ENCODE data around the gene CHN2.

CHN2 gene

GRCh38 chr7:29161231-29161630 is 33.3 kb upstream of the CHN2 start:
- H3K4me1 ChIP-seq (ENCODE audit: control insufficient read depth, insufficient read depth, low read length), result peaks cover 5% of the 10 kb centered on the region
- H3K4me3 ChIP-seq (ENCODE audit: low read depth, low read length), result no peak overlapping the region
- no peaks in the 10 kb centered on the region for H3K36me3 ChIP-seq (ENCODE audit: control insufficient read depth, insufficient read depth, low read length)
- H3K9ac ChIP-seq (ENCODE audit: low read depth, low read length), result no peak overlapping the region
- no peaks in the 10 kb centered on the region for H3K27me3 ChIP-seq (ENCODE audit: control insufficient read depth, insufficient read depth, low read length)
- no peaks in the 10 kb centered on the region for H3K9me3 ChIP-seq (ENCODE audit: control insufficient read depth, insufficient read depth, low read length)

DNA sequence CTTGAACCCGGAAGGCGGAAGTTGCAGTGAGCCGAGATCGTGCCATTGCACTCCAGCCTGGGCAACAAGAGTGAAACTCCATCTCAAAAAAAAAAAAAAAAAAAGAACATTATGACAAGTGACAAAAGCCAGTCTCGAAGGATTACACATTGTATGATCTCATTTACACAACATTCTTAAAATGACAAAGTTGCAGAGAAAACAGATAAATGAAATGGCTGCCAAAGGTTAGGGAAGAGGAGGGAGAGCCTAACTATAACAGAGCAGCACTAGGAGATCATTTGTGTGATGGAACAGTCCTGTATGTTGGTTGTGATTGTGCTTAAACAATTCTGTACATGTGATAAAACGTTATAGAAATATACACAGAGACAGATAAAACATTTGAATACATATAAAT is 32.0 kb upstream of the CHN2 start:
- Histone ChIP-seq H3K9me3 (ENCODE audit: control insufficient read depth, insufficient read depth, low read length) (no peaks in the 10 kb centered on the region), H3K4me1 (ENCODE audit: control insufficient read depth, insufficient read depth, low read length) (no peaks in the 10 kb centered on the region), H3K27me3 (ENCODE audit: control insufficient read depth, insufficient read depth, low read length) (no peaks in the 10 kb centered on the region), H3K36me3 (ENCODE audit: control insufficient read depth, insufficient read depth, low read length) (no peaks in the 10 kb centered on the region), H3K9ac (ENCODE audit: low read depth, low read length) (no peak overlapping the region), H3K4me3 (ENCODE audit: low read depth, low read length) (no peak overlapping the region)

GRCh38 chr7:29163854-29164253 is 30.7 kb upstream of the CHN2 start:
- H3K4me3 ChIP-seq (ENCODE audit: low read depth, low read length), result no peak overlapping the region
- H3K9ac ChIP-seq (ENCODE audit: low read depth, low read length), result no peak overlapping the region
- no peaks in the 10 kb centered on the region for H3K4me1 ChIP-seq (ENCODE audit: control insufficient read depth, insufficient read depth, low read length)
- no peaks in the 10 kb centered on the region for H3K27me3 ChIP-seq (ENCODE audit: control insufficient read depth, insufficient read depth, low read length)
- no peaks in the 10 kb centered on the region for H3K36me3 ChIP-seq (ENCODE audit: control insufficient read depth, insufficient read depth, low read length)
- no peaks in the 10 kb centered on the region for H3K9me3 ChIP-seq (ENCODE audit: control insufficient read depth, insufficient read depth, low read length)

DNA sequence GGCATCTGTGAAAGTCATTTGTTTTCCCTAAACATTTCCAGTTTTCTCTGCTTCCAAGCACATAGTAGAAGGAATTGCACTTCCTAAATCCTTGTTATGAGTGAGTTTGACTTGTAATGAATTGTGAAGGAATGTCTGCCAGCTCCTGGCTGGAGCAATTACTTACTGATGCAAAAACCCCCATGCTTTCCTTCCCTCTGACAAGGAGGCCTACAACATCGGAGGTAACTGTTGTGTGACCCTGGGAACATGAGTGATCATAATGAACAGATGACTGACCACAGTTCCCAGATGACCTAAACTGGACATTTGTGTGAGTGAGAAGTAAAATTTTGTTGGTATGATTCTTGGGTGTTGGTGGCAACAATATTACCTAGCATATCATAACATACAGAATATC is 26.9 kb upstream of the CHN2 start:
- no peaks in the 10 kb centered on the region for H3K4me1 ChIP-seq (ENCODE audit: control insufficient read depth, insufficient read depth, low read length)
- H3K36me3 ChIP-seq (ENCODE audit: control insufficient read depth, insufficient read depth, low read length), result no peaks in the 10 kb centered on the region
- H3K9me3 ChIP-seq (ENCODE audit: control insufficient read depth, insufficient read depth, low read length), result no peaks in the 10 kb centered on the region
- no peaks in the 10 kb centered on the region for H3K27me3 ChIP-seq (ENCODE audit: control insufficient read depth, insufficient read depth, low read length)
- no peak overlapping the region for H3K4me3 ChIP-seq (ENCODE audit: low read depth, low read length)
- no peak overlapping the region for H3K9ac ChIP-seq (ENCODE audit: low read depth, low read length)

GRCh38 chr7:29170781-29171180 is 23.8 kb upstream of the CHN2 start:
- H3K9me3 ChIP-seq (ENCODE audit: control insufficient read depth, insufficient read depth, low read length), result no peaks in the 10 kb centered on the region
- no peak overlapping the region for H3K9ac ChIP-seq (ENCODE audit: low read depth, low read length)
- H3K4me3 ChIP-seq (ENCODE audit: low read depth, low read length), result no peak overlapping the region
- no peaks in the 10 kb centered on the region for H3K27me3 ChIP-seq (ENCODE audit: control insufficient read depth, insufficient read depth, low read length)
- H3K36me3 ChIP-seq (ENCODE audit: control insufficient read depth, insufficient read depth, low read length), result no peaks in the 10 kb centered on the region
- H3K4me1 ChIP-seq (ENCODE audit: control insufficient read depth, insufficient read depth, low read length), result no peaks in the 10 kb centered on the region

DNA sequence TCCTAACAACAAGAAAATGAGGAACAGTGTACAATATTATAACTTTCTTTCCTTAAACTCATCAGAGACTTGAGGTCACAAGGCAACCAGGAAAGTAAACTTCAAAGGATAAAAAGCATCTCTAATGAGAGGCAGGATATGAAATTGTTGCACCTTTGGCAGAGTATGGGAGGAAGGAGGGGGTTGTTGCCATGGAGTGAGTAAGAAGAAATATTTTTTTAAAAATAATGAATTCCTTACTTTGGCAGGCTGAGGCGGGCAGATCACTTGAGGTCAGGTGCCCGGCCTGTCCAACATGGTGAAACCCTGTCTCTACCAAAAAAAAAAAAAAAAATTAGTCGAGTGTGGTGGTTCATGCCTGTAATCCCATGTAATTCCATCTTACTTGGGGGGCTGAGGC is 21.1 kb upstream of the CHN2 start:
- Histone ChIP-seq H3K9ac (ENCODE audit: low read depth, low read length) (no peak overlapping the region), H3K4me3 (ENCODE audit: low read depth, low read length) (no peak overlapping the region), H3K4me1 (ENCODE audit: control insufficient read depth, insufficient read depth, low read length) (no peaks in the 10 kb centered on the region), H3K27me3 (ENCODE audit: control insufficient read depth, insufficient read depth, low read length) (no peaks in the 10 kb centered on the region), H3K9me3 (ENCODE audit: control insufficient read depth, insufficient read depth, low read length) (no peaks in the 10 kb centered on the region), H3K36me3 (ENCODE audit: control insufficient read depth, insufficient read depth, low read length) (no peaks in the 10 kb centered on the region)

GRCh38 chr7:29177963-29178600 is 16.5 kb upstream of the CHN2 start:
- no peaks in the 10 kb centered on the region for H3K4me1 ChIP-seq (ENCODE audit: control insufficient read depth, insufficient read depth, low read length)
- no peak overlapping the region for H3K4me3 ChIP-seq (ENCODE audit: low read depth, low read length)
- H3K9ac ChIP-seq (ENCODE audit: low read depth, low read length), result no peak overlapping the region
- no peaks in the 10 kb centered on the region for H3K36me3 ChIP-seq (ENCODE audit: control insufficient read depth, insufficient read depth, low read length)
- H3K27me3 ChIP-seq (ENCODE audit: control insufficient read depth, insufficient read depth, low read length), result no peaks in the 10 kb centered on the region
- no peaks in the 10 kb centered on the region for H3K9me3 ChIP-seq (ENCODE audit: control insufficient read depth, insufficient read depth, low read length)

DNA sequence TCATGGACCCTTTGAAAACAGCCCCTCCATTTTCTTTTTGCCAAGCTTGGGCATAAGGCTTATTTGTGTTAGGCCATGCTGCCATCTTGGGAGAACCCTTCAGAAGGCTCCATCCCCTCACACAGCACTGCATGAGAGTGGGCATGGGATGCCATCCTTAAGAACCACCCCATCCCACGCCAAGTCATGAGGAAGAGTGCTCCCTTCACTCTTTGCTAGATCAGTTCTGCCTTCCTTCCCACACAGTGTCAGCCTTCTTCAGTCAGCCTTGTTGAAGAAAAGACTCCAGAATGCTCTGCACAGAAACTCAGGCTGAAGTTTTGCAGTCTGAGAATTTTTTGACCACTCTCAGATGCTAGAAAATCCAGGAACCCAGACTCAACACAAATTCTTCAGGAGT is 15.5 kb upstream of the CHN2 start:
- H3K4me3 ChIP-seq (ENCODE audit: low read depth, low read length), result no peak overlapping the region
- no peaks in the 10 kb centered on the region for H3K36me3 ChIP-seq (ENCODE audit: control insufficient read depth, insufficient read depth, low read length)
- H3K9me3 ChIP-seq (ENCODE audit: control insufficient read depth, insufficient read depth, low read length), result no peaks in the 10 kb centered on the region
- H3K9ac ChIP-seq (ENCODE audit: low read depth, low read length), result no peak overlapping the region
- no peaks in the 10 kb centered on the region for H3K27me3 ChIP-seq (ENCODE audit: control insufficient read depth, insufficient read depth, low read length)
- H3K4me1 ChIP-seq (ENCODE audit: control insufficient read depth, insufficient read depth, low read length), result no peaks in the 10 kb centered on the region

GRCh38 chr7:29184599-29184998 is 10.0 kb upstream of the CHN2 start:
- Histone ChIP-seq H3K36me3 (ENCODE audit: control insufficient read depth, insufficient read depth, low read length) (no peaks in the 10 kb centered on the region), H3K9ac (ENCODE audit: low read depth, low read length) (no peak overlapping the region), H3K4me3 (ENCODE audit: low read depth, low read length) (no peak overlapping the region), H3K4me1 (ENCODE audit: control insufficient read depth, insufficient read depth, low read length) (peaks cover 3% of the 10 kb centered on the region), H3K27me3 (ENCODE audit: control insufficient read depth, insufficient read depth, low read length) (no peaks in the 10 kb centered on the region), H3K9me3 (ENCODE audit: control insufficient read depth, insufficient read depth, low read length) (no peaks in the 10 kb centered on the region)

DNA sequence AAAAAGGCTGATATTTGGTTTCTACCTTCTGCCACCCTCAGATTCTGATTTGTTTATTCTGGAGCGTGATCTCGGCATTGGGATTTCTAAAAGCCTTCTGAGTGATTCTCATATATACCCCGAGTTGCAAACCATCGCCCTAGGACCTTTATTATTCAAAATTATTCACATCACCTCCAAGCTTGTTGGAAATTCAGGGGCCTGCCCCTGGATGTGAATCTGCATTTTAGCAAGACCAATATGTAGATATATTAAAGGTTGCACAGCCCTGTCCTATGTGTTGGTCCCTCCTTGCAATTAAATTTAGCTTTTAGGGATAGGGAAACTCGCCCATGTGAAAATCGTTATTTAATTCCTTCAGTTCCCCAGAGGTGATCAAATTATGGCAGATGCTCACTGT is 9.0 kb upstream of the CHN2 start:
- H3K27me3 ChIP-seq (ENCODE audit: control insufficient read depth, insufficient read depth, low read length), result peaks cover 6% of the 10 kb centered on the region
- H3K4me1 ChIP-seq (ENCODE audit: control insufficient read depth, insufficient read depth, low read length), result peaks cover 10% of the 10 kb centered on the region
- H3K9me3 ChIP-seq (ENCODE audit: control insufficient read depth, insufficient read depth, low read length), result no peaks in the 10 kb centered on the region
- H3K4me3 ChIP-seq (ENCODE audit: low read depth, low read length), result no peak overlapping the region
- H3K36me3 ChIP-seq (ENCODE audit: control insufficient read depth, insufficient read depth, low read length), result no peaks in the 10 kb centered on the region
- no peak overlapping the region for H3K9ac ChIP-seq (ENCODE audit: low read depth, low read length)

- no peaks in the 10 kb centered on the region for H3K36me3 ChIP-seq (ENCODE audit: control insufficient read depth, insufficient read depth, low read length)
- H3K9ac ChIP-seq (ENCODE audit: low read depth, low read length), result no peak overlapping the region
- H3K4me3 ChIP-seq (ENCODE audit: low read depth, low read length), result no peak overlapping the region
- H3K9me3 ChIP-seq (ENCODE audit: control insufficient read depth, insufficient read depth, low read length), result no peaks in the 10 kb centered on the region
- peaks cover 39% of the 10 kb centered on the region for H3K27me3 ChIP-seq (ENCODE audit: control insufficient read depth, insufficient read depth, low read length)
- peaks cover 15% of the 10 kb centered on the region for H3K4me1 ChIP-seq (ENCODE audit: control insufficient read depth, insufficient read depth, low read length)
These were observed 4.8 kb upstream of the CHN2 start for GRCh38 chr7:29189743-29190201.

GRCh38 chr7:29190349-29191045 is 4.1 kb upstream of the CHN2 start:
- peaks cover 15% of the 10 kb centered on the region for H3K4me1 ChIP-seq (ENCODE audit: control insufficient read depth, insufficient read depth, low read length)
- H3K36me3 ChIP-seq (ENCODE audit: control insufficient read depth, insufficient read depth, low read length), result no peaks in the 10 kb centered on the region
- H3K9me3 ChIP-seq (ENCODE audit: control insufficient read depth, insufficient read depth, low read length), result no peaks in the 10 kb centered on the region
- H3K27me3 ChIP-seq (ENCODE audit: control insufficient read depth, insufficient read depth, low read length), result peaks cover 43% of the 10 kb centered on the region
- no peak overlapping the region for H3K9ac ChIP-seq (ENCODE audit: low read depth, low read length)
- H3K4me3 ChIP-seq (ENCODE audit: low read depth, low read length), result no peak overlapping the region
